GM19025 (cell line): ENCODE data around the gene SAMD10.
"Not testable (repeated sequence)": the region's sequence is repeated elsewhere in the genome, so short reads cannot be mapped to it uniquely, and the experiment has no call there.

Experiments used
- ATAC-seq: cut with Tn5 transposase; IDR thresholded peaks from one replicate; pipeline ENCODE4 v1.9.1; 2021; ENCODE audit warnings: mild to moderate bottlenecking, low read depth, moderate library complexity; ENCODE audit not compliant: unreplicated experiment

SAMD10 gene

DNA sequence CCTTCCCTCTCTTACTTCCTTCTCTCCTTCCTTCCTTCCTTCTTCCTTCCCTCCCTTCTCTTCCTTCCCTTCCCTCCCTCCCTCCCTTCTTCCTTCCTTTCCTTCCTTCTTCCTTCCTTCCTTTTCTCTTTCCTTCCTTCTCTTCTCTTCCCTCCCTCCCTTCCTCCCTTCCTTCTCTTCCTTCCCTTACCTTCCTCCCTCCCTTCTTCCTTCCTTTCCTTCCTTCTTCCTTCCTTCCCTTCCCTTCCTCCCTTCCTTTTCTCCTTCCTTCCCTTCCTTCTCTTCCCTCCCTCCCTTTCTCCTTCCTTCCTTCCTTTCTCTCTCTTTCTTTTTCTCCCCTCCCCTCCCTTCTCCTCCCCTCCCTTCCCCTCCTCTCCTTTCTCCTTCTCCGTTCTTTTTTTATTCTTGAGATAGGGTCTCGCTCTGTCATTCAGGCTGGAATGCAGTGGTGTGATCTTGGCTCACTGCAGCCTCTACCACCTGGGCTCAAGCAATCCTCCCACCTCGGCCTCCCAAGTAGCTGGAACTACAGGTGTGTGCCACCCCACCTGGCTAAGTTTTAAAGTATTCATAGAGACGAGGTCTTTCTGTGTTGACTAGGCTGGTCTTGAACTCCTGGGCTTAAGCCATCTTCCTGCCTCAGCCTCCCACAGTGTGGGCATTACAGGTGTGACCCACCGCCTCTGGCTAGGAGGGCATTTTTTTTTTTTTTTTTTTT is 8.6 kb downstream of the SAMD10 start:
- no peak for ATAC-seq

DNA sequence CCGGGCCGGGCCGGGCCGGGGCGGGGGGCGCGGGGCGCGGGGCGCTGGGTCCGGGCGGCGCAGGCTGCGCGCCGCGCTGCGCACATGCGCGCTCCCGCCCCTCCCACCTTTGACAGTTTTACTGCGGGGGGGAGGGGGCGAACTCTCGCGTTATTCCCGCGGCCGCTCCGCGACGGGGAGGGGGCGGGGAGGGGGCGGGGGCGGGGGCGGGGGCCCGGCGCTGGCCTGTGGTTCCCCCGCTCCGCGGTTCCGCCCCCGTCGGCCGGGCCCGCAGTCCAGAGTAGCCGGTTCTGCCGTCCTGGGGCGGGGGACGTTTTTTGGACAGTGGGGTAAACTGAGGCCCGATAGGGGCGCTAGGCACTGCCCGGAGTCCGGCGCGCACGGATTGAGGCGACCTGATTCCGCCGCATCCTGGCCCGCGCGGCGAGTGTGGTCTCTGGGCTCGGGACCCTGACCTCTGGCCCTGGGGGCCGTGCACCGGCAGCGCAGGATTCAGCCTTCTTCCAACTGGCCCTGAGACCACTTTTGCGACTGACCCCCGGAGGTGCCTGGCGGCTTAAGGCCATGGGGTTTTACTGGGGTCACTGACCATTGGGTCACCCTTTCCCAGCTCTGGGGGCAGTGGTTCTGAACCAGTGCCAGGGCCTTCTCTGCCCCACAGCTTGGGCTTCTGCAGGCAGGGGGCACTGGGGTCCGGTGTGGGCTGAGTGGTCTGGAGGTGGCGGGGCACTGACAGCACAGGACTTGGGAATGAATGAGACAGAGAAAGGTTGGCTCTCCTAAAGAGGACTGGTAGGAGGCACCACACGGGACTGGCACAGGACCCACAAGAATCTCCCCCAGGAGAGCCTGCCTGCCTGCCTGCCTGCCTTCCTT is 9.4 kb downstream of the SAMD10 start, which contains the start of gene ZNF512B:
Gene ZNF512B, minus strand, starts transcription at position 93 of the 876 bp plus-strand sequence. CDS start 1,980 bp downstream, outside the sequence.
- ATAC-seq = no peak

DNA sequence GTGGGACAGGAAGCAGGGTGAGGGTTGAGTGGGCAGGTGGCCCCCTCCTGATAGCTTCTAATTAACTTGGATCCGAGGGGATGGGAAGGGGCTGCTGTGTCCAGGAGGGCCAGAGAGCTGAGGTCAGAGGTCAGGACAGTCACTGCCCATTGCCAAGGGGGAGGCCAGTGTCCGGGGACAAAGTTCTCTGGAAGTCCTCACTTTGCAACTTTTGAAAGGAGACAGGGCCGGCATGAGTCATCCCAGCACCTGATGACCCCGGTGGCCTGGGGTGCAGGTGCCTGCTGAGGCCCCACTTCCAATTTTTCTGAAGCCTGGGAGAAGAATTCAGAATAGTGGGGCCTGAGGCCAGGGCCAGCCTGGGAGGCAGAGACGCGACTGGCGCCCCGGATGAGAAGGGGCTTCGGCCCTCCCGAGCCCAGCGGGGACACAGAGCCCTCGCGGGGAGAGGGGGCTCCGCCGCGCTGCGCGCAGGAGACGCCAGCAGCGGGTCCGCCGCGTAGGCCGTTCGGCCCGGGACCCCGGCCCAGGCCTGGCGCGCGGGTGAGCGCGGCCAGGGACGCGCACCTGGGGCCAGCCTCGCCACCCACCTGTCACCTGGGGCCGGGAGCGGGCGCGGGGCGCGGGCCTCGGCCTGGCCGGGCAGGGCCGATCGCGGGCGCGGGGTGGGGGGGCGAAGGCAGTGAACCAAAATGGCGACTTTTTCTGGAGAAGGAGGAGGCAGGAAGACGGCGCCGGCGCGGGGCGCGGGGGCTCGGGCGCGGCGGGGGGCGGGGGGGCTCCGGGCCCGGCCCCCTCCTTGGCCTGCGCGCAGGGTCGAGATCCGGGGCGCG is 10.3 kb downstream of the SAMD10 start:
- no peak for ATAC-seq

DNA sequence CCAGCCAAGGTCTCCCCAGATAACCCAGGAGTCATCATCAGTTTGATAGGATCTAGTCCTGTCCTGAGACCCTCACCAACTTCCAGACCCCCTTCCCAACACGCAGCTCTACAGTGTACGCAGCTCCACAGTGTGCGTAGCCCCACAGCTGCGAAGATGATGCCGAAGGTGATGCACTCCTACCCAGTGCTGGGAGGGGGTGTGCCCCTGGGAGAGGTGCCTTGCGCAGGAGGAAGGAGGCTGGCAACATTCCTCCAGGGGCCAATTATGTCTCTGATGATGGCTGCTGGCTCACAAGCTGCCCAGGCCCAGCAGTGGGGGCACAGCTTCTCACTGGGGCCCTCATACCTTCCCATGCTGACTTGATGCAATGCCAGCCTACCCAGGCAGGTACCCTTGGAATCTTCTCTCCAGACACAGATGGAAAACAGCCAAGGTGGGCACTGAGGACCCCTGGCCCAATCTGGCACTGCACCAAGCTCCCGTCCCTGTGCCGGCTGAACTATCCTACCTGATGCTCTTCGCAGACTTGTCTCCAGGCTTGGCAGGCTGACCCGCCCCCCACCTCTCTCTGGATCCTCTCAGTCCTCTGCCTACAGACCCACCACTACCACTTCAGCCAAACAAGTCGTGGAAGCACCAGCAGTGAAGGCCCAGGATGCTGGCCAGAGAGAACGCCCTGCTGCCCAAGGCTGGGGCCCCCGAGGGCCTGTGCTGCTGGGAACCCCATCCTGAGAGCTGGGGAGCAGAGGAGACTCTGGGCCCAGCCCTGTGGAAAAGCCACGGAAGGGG is 11.1 kb downstream of the SAMD10 start:
- no peak for ATAC-seq

DNA sequence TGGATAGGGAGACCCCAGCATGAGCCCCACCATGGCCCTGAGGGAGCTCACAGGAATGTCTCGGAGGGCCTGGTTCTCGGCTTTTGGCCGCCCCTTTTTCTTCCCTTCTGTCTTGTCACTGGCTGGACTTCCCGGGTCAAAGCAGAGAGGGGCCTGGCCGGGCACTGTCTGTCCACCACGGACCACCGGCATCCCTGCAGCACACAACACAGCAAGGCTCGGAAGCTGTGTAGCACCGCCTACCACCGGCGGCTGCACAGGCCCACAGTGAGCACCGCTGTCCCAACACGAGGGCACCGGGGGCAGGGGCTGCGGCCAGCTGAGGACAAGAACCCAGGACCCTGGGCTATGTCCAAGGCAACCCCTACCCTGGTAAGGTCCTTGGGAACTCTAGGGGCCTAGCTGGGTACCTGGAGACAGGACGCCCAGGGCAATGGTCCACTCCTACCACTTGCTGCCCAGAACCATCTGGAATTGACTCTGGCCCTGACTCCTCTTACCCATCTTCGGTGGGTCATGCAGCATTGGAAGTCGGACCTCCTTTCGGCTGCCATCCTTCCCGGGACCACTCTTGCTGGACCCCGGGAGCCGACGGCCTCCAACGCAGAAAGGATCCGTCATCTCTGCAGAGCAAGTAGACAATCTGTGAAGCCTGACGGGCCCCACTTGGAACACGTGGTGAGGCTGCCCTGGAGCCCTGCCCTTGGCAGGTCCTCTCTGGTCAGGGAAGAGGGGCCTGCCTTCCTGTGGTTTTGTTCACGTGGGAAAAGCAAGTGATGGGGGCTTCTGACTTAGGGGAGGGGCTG is 11.9 kb downstream of the SAMD10 start:
- ATAC-seq = no peak

DNA sequence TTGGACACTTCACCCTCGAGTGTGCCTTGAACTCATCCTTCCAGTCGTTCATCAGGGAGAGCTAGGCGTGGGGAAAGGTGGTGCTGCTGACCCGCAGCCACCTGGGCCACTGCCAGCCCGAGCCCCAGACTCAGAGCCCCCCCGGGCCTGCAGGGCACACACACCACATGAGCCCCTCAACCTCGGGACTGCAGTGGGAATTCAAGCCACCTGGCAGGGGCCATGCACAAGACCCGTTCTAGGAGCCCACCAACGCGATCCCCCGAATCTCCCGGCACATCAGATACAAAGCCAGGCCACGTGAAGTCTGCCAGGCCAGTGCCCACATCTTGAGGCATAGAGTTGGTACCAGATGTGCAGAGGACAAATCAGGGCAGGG is 12.5 kb downstream of the SAMD10 start:
- no peak for ATAC-seq

DNA sequence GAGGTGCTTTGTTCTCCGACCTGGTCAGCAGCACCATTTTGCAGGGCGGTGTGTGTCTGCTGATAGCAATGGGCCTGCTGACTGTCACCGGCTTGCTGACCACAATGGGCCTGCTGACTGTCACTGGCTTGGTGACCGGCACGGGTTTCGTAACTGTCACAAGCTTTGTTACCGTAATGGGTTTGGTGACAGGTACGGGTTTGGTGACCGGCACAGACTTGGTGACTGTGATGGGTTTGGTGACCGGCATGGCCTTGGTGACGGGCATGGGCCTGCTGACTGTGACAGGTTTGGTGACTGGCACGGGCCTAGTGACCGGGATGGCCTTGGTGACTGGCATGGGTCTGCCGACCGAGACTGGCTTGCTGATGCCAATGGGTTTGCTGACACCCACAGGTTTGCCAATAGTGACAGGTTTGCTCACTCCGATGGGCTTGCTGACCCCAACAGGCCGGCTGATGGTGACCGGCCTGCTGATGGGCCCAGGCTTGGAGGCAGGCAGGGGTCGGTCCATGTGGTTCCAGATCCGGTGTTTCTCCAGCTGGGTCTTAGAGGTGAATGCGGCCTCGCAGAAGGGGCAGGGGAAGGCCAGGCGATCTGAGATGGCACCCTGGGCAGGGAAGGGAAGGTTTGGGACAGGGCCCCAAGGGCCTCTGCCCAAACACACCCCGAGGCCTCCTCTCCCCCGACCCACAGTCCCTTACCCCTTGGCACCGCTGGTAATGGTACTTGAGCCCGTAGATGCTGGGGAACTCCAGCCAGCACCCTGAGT is 13.1 kb downstream of the SAMD10 start:
- ATAC-seq = no peak

DNA sequence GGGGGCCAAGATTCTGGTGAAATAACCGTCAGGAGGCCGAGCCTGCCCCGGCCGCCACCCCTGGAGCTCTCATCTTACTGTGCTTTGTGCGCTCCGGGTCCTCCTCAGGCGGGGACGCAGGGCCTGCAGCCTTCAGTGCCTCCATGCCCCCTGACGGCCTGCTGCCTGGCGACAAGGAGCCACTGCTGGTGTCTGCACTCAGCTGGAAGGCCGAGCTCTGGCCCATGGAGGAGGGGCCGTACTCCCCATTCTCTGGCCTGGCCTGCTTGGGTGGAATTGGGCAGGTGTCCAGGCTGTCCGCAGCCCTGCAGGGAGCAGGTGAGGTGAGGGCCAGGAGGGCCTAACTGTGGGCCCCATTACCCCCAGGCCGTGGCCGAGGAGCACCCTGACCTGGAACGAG is 15.0 kb downstream of the SAMD10 start:
- no peak for ATAC-seq

DNA sequence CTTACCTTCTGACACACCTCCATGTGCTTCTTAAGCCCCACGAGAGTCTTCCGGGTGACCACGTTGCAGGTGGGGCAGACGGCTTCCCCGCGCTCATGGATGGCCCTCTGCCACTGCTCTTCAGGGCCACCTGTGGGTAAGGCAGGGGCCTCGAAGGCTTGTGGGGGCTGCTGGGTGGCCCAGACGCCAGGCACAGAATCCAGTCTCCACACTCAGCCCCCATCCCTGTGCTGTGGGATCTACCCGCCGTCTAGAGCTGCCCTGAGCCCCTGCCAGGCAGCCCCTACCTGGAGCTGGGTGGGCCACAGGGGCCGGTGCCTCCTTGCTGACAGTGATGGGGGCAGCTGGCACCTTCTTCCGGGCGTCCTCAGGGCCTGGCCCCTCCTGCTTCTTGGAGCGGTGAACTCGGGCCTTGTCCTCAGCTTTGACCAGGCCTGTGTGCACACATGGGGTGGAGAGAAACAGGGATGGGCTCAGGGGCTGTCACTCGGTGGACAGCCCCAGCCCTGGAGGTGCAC is 15.6 kb downstream of the SAMD10 start:
- ATAC-seq = no peak

DNA sequence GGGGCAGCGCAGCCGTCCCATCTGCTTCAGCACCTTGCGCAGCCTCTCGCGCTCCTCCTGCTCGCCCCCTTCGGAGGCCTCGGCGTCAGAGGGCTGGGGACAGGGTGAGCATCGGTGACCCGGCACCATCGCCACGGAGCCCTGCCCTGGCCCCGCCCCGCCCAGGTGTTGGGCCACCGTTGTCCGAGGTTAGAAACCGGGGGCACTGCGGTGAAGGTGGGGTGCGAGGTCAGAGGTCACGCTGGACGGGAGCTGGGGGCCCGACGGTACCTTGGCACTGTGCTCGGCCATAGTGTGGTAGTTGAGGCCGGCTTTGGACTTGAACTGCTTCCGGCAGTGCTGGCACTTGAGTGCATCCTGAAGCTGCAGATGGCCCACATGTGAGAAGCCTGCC is 16.1 kb downstream of the SAMD10 start:
- no peak for ATAC-seq

DNA sequence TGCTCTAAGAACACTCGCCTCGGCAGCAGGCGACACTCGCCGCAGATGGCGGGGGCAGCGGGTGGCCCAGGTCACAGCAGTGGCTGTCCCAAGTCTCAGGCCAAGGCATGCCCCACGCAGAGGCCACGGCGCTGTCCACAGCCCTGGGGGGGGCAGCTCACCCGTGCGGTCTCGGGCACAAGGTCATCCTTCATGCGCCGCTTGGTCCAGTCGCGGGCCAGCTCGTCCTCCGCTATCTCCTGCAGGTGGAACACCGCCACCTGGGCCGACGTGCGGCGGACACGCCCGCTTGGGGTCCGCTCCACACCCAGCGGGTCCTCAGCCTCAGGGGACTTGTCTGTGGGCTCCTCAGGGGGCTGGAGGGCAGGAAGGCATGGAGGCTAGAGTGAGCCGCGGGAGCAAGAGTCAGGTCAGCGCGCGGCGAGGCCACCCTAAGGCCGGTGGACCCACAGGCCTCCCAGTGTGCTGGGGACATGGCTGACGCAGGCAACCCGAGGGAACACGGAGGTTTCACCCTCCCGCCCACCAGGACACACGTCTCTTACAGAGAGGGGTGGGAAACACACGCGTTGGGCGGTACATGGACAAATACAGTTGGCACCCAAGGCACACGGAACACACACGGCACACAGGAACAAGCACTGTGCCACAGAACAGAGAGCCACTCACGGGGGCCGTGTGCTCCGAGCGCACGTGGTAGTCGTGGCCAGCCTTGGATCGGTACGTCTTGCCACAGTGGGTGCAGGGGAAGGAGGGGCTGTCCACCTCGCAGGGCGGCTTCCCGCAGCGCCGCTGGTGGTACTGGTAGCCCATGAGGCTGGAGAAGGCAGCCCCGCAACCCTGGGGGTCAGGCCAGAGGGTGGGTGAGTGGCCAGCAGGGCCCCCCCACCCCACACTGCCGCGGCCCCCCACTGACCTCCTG is 16.8 kb downstream of the SAMD10 start:
- ATAC-seq = no peak

DNA sequence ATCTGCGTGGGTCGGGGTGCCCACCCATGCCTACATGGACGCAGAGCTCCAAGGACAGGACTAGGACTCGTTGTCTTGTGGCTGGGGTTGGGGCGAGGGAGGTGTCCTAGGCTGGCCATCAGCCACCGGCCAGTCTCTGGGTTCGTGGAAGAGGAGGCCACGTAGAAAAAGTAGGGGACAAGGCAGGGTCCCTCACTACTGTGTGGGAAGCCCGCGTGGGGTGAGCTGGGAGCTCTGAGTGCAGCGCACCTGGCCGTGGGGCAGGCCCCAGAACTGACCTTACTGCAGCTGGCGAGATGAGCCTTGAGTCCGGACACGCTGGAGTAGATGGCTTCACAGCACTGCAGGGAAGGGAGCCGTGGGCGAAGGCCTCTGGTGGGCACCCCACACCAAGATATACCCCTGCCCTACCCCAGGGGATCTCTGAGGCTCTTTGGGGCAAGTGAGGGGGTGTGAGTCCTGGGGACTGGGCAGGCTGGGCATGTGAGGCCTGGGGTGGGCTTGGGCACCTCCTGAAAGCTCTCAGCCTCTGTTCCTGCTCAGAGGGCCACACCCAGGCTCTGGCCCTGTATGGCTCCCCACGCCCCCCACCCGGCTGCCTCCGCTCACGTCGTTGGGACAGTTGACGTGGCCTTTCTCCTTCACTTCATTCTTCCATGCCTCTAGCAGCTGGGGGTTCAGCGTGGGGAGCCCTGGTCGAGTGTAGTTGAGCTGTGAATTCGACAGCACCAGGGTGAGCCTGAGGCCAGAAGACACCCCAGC is 17.6 kb downstream of the SAMD10 start:
- no peak for ATAC-seq

DNA sequence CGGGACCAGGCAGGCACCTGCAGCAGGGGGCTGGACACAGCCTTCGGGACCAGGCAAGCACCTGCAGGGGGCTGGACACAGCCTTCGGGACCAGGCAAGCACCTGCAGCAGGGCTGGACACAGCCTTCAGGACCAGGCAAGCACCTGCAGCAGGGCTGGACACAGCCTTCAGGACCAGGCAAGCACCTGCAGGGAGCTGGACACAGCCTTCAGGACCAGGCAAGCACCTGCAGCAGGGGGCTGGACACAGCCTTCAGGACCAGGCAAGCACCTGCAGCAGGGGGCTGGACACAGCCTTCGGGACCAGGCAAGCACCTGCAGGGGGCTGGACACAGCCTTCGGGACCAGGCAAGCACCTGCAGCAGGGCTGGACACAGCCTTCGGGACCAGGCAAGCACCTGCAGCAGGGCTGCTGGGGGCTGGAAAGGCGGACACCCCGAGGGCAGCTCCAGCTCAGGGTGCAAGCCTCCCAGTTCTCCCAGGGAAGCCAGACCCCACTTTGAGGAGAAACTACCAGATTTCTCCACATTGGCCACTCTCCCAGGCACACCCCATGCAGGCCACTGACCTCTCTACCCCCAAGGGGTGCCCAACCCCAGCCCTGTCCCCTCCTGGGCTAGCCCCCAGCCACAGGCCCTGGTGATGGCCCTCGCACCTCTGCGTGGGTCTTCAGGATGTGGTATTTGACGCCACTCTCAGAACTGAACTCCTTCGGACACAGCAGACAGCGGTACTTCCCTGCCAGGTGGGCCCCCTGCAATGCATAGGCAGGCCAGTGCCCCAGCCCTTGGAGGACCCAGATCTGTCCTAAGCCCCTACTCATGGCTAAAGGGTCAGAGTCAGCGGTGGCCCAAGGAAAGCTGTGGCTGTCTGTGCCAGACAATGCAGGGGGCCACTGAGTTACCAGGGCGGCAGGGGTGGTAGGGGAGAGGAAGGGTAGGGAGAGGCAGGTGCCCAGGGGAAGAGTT is 18.5 kb downstream of the SAMD10 start:
- ATAC-seq = not testable (repeated sequence)

DNA sequence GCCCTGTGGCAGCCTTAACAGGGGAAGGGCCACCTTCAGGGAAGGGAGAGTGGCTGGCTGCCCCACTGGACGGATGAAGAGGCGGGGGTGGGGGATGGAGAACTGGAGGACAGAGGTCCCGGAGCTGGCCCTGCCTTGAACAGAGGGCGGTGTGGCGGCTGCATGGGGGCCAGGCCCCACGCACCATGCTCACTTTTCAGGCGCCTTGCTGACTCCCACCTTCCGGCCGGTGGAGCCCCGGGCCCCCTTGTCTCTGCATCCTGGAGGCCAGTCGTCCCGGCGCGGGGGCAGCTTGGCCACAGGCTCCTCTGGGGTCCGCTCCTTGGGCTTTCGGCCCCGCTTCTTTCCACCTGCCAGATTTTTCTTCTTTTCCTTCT is 19.8 kb downstream of the SAMD10 start:
- ATAC-seq = no peak

DNA sequence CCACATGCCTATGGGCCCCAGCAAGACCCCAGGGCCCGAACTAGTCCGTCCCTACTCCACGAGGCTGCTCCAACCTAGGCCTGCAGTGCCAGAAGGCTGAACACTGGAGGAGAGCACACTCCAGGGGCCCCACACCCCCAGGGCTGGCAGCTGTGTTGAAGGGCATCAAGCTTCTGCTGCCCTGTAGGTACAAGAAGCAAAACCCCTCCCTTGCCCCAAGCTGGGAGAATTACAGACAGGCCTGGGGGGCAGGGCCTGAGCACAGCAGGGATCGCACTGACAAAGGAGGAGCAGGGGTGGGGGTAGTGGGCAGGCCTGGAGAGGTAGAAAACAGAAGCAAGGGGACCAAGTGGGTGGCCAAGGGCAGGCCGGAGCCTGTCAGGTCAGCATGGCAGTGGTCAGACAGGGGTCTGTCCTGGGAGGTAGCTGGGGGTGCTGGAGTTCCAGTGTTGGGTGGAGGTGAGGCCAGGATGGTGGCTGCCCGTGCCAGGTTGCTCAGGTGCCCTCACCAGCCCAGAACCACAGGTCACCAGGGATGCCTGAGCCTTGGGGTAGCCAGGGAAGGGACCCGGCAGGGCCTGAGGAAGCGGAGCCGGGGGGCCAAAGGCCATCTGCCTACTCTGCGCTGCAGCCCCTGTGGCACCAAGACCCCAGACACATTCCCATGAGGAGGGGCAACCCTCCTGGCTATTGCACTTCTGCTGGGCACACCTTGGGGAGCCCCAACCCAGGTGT is 20.3 kb downstream of the SAMD10 start:
- no peak for ATAC-seq
